ENCODE results near the gene PCGF3. TPM values are rescaled to one million over a fixed set of nuclear protein-coding genes. Genes with fewer than 3 reads are reported as not detected.
A peak's percentile ranks its signal among the peaks of the same experiment; 100 is the strongest.

PCGF3 gene
- total and polyA plus RNA-seq, 3 donors from 2014 or later = 37.3 to 84.8 (median 84.2) TPM

GRCh38 chr4:663046-663437 lies 42.6 kb upstream of the PCGF3 start:
- 26 to 42% methylated on average over 20 of the region's 20 CpGs for WGBS, 2 donors
- intact Hi-C loops (cut with DNase I; ENCODE audit: low total_unique reads) = no loop called here
- TF ChIP-seq CTCF (IDR thresholded peaks at IDR 0.05) = no peak
- TF ChIP-seq POLR2A (IDR thresholded peaks at IDR 0.05) = no peak
- H3K9me3 ChIP-seq = no peaks in the 10 kb centered on the region
- no peak overlapping the region for H3K27ac ChIP-seq
- no peaks in the 10 kb centered on the region for H3K27me3 ChIP-seq
- peaks cover 5% of the 10 kb centered on the region for H3K4me1 ChIP-seq
- DNase-seq = no peak
- no peaks in the 10 kb centered on the region for H3K36me3 ChIP-seq (ENCODE audit: low read depth, missing control alignments)
- peak overlapping the region; percentile 59 to 65 for H3K4me3 ChIP-seq

DNA sequence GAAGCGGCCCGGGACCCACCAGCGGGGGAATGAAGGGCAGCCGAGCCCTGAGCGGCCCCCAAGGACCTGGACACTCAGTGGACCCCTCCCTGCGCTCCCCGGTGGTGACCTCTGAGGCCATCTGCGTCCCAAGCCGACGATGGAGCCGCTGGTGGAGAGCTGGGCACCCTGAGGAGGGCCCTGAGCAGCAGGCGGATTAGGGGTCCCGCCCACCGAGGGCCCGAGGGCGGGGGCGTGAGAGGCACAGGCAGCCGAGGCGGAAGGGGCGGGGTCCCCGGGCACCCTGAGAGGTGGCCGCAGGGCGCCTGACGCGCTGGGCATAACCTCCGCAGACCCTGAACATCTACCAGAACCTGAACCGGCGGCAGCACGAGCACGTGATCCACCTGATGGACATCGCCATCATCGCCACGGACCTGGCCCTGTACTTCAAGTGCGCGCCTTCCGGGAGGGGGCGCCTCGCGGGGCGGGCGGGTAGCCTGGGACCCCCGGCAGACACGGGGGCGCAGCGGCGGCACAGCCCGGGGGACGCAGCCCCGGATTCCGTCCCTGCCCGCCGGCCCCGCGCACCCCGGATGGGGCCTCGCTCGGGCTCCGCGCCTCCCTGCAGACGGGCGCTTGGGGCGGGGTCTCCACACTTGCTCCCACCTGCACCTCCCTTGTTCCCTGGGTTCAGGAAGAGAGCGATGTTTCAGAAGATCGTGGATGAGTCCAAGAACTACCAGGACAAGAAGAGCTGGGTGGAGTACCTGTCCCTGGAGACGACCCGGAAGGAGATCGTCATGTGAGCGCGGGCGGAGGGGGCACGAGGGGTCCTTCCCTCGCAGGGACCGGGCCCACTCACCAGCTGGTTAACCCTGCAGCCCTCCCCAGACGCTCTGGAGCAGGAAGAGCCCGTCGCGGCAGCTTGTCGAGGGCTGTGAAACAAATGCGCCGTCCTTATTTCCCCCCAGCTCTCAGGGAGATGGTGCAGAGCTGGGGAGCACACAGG lies 41.9 kb upstream of the PCGF3 start:
- H3K4me3 ChIP-seq = peak overlapping the region; percentile 59 to 65
- TF ChIP-seq POLR2A (IDR thresholded peaks at IDR 0.05) (no peak), CTCF (IDR thresholded peaks at IDR 0.05) (no peak)
- 2 to 6% methylated on average over 8 to 59 of the region's 80 CpGs for WGBS, 2 donors
- H3K27ac ChIP-seq = no peak overlapping the region
- peak; percentile 64 for DNase-seq
- peaks cover 5% of the 10 kb centered on the region for H3K4me1 ChIP-seq
- no peaks in the 10 kb centered on the region for H3K27me3 ChIP-seq
- H3K36me3 ChIP-seq (ENCODE audit: low read depth, missing control alignments) = no peaks in the 10 kb centered on the region
- intact Hi-C loops (cut with DNase I; ENCODE audit: low total_unique reads) = no loop called here
- no peaks in the 10 kb centered on the region for H3K9me3 ChIP-seq

DNA sequence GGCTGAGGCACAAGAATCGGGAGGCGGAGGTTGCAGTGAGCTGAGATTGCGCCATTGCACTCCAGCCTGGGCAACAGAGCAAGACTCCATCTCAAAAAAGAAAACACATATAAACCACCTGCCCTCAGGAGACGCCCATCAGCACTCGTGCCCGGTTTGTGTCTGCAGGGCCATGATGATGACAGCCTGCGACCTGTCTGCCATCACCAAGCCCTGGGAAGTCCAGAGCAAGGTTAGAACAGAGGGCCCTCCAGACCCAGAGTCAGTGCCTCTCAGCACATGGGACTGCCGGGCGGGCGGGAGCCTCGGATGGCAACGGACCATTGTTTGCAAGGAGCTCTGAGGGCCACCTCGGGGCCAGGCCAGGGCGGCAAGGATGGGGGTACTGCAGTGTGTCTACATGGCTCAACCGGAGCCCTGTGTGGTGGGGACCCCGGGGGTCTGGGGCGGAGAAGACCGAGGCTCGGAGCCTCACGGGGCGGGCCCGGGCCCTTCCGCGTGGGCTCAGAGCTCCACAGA lies 40.9 kb upstream of the PCGF3 start:
- H3K9me3 ChIP-seq = no peaks in the 10 kb centered on the region
- H3K27ac ChIP-seq = no peak overlapping the region
- WGBS, 2 donors = 88 to 89% methylated on average over 22 to 24 of the region's 24 CpGs
- TF ChIP-seq CTCF (IDR thresholded peaks at IDR 0.05) (no peak), POLR2A (IDR thresholded peaks at IDR 0.05) (no peak)
- peak overlapping the region in 1 of 2 donors; percentile 65 for H3K4me3 ChIP-seq
- no peak for DNase-seq
- peaks cover 5% of the 10 kb centered on the region for H3K4me1 ChIP-seq
- intact Hi-C loops (cut with DNase I; ENCODE audit: low total_unique reads) = no loop called here
- no peaks in the 10 kb centered on the region for H3K36me3 ChIP-seq (ENCODE audit: low read depth, missing control alignments)
- no peaks in the 10 kb centered on the region for H3K27me3 ChIP-seq

DNA sequence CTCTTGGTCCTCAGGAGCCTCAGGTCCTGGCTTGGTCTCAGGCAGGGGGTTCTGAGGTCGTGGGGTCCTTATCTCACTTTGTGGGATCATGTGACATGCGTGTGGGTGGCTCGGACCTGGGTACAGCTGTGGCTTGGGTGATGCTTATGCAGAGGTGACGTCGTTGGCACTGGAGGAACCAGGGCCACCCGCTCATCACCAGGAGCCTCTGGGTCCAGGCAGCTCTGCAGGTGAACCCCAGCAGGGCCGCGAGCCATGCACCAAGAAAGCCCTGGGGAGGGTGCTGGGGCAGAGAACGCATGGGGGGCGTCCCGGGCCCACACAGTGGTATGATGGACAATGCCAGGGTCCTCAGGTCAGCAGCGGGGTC lies 40.3 kb upstream of the PCGF3 start:
- peaks cover 5% of the 10 kb centered on the region for H3K4me1 ChIP-seq
- H3K27ac ChIP-seq = no peak overlapping the region
- 84 to 90% methylated on average over 10 to 12 of the region's 12 CpGs for WGBS, 2 donors
- no peaks in the 10 kb centered on the region for H3K36me3 ChIP-seq (ENCODE audit: low read depth, missing control alignments)
- no peaks in the 10 kb centered on the region for H3K27me3 ChIP-seq
- no peaks in the 10 kb centered on the region for H3K9me3 ChIP-seq
- intact Hi-C loops (cut with DNase I; ENCODE audit: low total_unique reads) = no loop called here
- TF ChIP-seq POLR2A (IDR thresholded peaks at IDR 0.05) (no peak), CTCF (IDR thresholded peaks at IDR 0.05) (no peak)
- no peak overlapping the region for H3K4me3 ChIP-seq
- DNase-seq = no peak

All from testis (tissue), 3 donors.